ENCODE data around the gene GTPBP4.

GTPBP4 gene

DNA sequence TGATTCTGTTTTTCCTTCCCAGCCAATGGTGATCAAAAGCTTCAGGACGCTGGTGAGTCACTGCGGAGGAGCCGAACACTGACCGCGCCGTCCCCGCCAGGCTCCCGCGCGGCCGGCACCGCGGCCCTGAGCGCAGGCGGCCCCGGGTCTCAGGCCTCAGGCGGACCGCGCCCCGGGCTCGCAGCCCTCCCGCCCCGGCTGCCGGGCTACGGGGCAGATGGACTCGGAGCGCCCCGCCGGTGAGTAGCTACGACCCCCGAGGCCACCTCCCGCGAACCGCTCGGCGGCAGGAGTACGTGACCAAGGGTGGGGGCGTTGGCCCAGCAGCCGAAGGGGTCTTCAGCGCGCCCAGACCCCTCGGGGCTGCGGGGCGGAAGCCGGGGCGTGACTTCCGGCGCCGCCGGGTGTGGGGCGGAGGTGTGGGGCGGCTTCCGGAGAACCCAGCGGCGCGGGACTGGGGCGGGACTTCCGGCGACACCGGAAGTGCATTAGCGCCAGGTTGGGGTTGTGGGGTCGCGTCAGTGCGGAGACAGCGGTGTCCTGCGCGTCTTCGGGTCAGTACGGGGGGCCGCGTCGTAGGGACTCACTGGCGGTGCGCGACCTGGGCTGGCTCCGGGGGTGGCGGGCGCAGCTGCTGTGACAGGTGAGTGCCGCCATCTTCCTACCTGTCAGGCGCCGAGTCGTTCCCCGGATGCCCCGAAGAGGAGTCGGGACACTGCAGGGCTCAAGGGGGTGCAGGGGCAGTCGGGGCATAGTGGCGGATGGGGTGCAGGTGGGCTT lies 68.3 kb downstream of the GTPBP4 start, which contains the start of gene WDR37:
TSS of gene WDR37 (plus strand) at position 60 of the 780 bp plus-strand sequence. CDS start 15,771 bp downstream, outside the sequence.
- FAIRE-seq (no peak), DNase-seq (ENCODE audit: insufficient read length, low spot score) (peak; percentile 95)

GRCh38 chr10:1057106-1057657 lies 68.9 kb downstream of the GTPBP4 start:
- FAIRE-seq: no peak
- no peak for DNase-seq (ENCODE audit: insufficient read length, low spot score)
- TF ChIP-seq, protein P1, sequence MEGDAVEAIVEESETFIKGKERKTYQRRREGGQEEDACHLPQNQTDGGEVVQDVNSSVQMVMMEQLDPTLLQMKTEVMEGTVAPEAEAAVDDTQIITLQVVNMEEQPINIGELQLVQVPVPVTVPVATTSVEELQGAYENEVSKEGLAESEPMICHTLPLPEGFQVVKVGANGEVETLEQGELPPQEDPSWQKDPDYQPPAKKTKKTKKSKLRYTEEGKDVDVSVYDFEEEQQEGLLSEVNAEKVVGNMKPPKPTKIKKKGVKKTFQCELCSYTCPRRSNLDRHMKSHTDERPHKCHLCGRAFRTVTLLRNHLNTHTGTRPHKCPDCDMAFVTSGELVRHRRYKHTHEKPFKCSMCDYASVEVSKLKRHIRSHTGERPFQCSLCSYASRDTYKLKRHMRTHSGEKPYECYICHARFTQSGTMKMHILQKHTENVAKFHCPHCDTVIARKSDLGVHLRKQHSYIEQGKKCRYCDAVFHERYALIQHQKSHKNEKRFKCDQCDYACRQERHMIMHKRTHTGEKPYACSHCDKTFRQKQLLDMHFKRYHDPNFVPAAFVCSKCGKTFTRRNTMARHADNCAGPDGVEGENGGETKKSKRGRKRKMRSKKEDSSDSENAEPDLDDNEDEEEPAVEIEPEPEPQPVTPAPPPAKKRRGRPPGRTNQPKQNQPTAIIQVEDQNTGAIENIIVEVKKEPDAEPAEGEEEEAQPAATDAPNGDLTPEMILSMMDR (IDR thresholded peaks at IDR 0.05; ENCODE audit: insufficient read depth, missing control alignments): no peak

More for the DNA sequence above, 68.3 kb downstream of the GTPBP4 start, which contains the start of gene WDR37:
- TF ChIP-seq, protein P1 (IDR thresholded peaks at IDR 0.05; ENCODE audit: insufficient read depth, missing control alignments): no peak

DNA sequence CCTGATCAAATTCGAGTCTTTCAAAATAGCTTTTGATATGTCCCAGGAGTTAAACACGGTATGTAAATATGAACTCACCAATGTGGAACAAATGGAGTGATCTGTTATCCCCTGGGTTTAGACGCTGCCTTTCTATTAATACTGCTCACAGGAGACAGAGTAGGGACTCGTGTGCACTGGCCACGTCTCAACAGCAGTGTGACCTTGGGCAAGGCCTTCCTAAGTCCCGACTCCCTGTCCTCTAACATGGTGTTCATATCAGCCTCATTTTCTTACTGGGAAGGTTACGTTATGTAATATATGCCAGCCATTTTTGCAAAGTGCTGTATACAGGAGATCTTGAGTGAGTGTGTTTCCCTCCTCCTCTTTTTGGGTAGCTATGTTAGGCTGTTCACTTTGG lies 69.8 kb downstream of the GTPBP4 start:
- TF ChIP-seq, protein P1 (IDR thresholded peaks at IDR 0.05; ENCODE audit: insufficient read depth, missing control alignments): no peak
- DNase-seq (ENCODE audit: insufficient read length, low spot score): no peak
- no peak for FAIRE-seq

DNA sequence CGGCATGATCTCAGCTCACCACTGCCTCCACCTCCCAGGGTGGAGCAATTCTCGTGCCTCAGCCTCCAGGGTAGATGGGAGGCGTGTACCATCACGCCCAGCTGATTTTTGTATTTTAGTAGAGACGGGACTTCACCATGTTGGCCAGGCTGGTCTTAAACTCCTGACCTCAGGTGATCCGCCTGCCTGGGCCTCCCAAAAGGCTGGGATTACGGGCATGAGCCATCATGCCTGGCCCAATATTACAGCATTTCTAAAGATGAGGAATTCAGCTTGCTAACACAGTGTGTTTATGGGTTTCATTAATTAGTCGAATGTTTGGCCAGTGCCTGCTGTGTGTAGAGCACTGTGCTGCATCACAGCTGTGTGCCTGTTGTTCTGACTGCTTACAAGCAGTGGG lies 71.7 kb downstream of the GTPBP4 start:
- DNase-seq (ENCODE audit: insufficient read length, low spot score) (no peak), FAIRE-seq (no peak)
- TF ChIP-seq, protein P1 (IDR thresholded peaks at IDR 0.05; ENCODE audit: insufficient read depth, missing control alignments): no peak

GRCh38 chr10:1061930-1062774 lies 73.9 kb downstream of the GTPBP4 start:
- no peak for DNase-seq (ENCODE audit: insufficient read length, low spot score)
- TF ChIP-seq, protein P1 (IDR thresholded peaks at IDR 0.05; ENCODE audit: insufficient read depth, missing control alignments): no peak
- FAIRE-seq: no peak

DNA sequence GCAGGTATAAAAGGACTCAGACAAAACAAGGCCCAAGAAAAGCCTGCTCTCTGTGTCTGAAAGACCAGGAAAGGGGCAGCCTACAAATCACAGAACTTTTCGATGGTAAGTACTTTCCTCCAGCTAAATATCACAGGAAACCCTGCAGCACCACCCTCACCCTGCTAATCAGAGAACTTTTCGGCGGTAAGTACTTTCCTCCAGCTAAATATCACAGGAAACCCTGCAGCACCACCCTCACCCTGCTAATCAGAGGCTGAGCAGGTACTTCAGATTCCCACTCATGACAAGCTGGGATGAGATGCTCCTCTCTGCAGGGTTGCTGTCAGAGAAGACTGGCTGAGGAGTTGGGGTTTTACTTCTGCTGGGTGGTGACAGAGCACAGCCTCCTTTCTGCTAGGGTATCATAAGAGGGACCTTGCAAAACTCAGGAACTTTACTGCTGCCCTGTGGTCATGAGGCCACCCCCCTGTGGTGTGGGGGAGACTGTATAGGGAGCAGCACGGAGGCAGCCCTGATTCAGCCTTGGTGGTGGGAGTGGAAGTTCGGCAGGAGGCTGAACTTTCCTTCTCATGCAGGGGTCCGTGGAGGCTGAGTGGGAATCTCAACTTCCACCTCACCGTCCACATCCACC lies 75.1 kb downstream of the GTPBP4 start:
- no peak for FAIRE-seq
- DNase-seq (ENCODE audit: insufficient read length, low spot score): no peak
- TF ChIP-seq, protein P1 (IDR thresholded peaks at IDR 0.05; ENCODE audit: insufficient read depth, missing control alignments): no peak
